ENCODE measurements around the gene BAG5. TPM values are rescaled to one million over a fixed set of nuclear protein-coding genes. Genes with fewer than 3 reads are reported as not detected.

Gene BAG5
- total RNA-seq, 1 experiment from 2014 or later: 27.0 TPM

- TF ChIP-seq REST (IDR thresholded peaks at IDR 0.05; ENCODE audit: low read depth) (no peak), YY1 (IDR thresholded peaks at IDR 0.05; ENCODE audit: extremely low read depth, insufficient replicate concordance, low read depth, low read length) (no peak), CEBPB (IDR thresholded peaks at IDR 0.05; ENCODE audit: low read depth) (no peak)
These were observed 45.3 kb downstream of the BAG5 start (continued) for GRCh38 chr14:103517174-103517566.

GRCh38 chr14:103516426-103517173 lies 45.9 kb downstream of the BAG5 start:
- POLR2A ChIA-PET: no interaction called here
- DNase-seq (ENCODE audit: low read depth, low spot score): no peak
- peaks cover 0 to 12% of the 10 kb centered on the region in 2 experiments; a peak in 3 of 4 replicates for H3K36me3 ChIP-seq (ENCODE audit: control insufficient read depth in 1 of 2, insufficient read depth in 2 of 2, low read length in 2 of 2)
- no peak overlapping the region for H2AFZ ChIP-seq (ENCODE audit: low read depth, low read length, poor library complexity, severe bottlenecking)
- no peak overlapping the region for H3K4me3 ChIP-seq (replicated peaks in 1 of 2; ENCODE audit: low read depth in 1 of 2, low read length in 2 of 2)
- peaks cover 8 to 41% of the 10 kb centered on the region in 2 experiments; a peak in 3 of 4 replicates for H3K4me1 ChIP-seq (ENCODE audit: control insufficient read depth in 1 of 2, insufficient read depth in 2 of 2, low read length in 2 of 2)
- CTCF ChIA-PET: interaction anchor here (3.4 kb wide), 1 partner anchor 30 kb away, joined by 38 read pairs; no protein-coding TSS in a partner anchor
- H3K4me2 ChIP-seq (ENCODE audit: low read length): no peak overlapping the region
- H3K27me3 ChIP-seq (ENCODE audit: insufficient read depth, low read length): no peaks in the 10 kb centered on the region
- ATAC-seq: no peak
- intact Hi-C loops (cut with micrococcal nuclease): no loop called here
- H4K20me1 ChIP-seq (ENCODE audit: insufficient read depth): no peaks in the 10 kb centered on the region; the same call in 1 of the 2 replicates
- no TSS peak for BruUV-seq (replicated peaks)
- H3K79me2 ChIP-seq (ENCODE audit: insufficient read depth, low read length): peaks cover 11% of the 10 kb centered on the region; the same call in 1 of the 2 replicates
- H3K27ac ChIP-seq (ENCODE audit: low read depth, low read length): no peak overlapping the region
- no peaks in the 10 kb centered on the region for H3K9me2 ChIP-seq (ENCODE audit: insufficient read depth)
- H3K9me3 ChIP-seq (ENCODE audit: control insufficient read depth in 1 of 2, insufficient read depth in 1 of 2, low read depth in 1 of 2, low read length in 2 of 2): no peaks in the 10 kb centered on the region
- no peak overlapping the region for H3K9ac ChIP-seq (ENCODE audit: low read length)
- RAD21 ChIA-PET (ENCODE audit: low non-redundant PET in 1 of 2, low total read pairs in 2 of 2, uncharacterized antibody in 2 of 2, unreplicated experiment in 2 of 2): no interaction called here
- TF ChIP-seq SIN3A (IDR thresholded peaks at IDR 0.05; ENCODE audit: low read depth) (no peak), FOSL1 (IDR thresholded peaks at IDR 0.05; ENCODE audit: low read depth) (no peak), RAD21 (IDR thresholded peaks at IDR 0.05; ENCODE audit: low read depth) (no peak), JUND (IDR thresholded peaks at IDR 0.05) (no peak), ELF1 (IDR thresholded peaks at IDR 0.05; ENCODE audit: borderline replicate concordance, low read depth) (no peak), CEBPB (IDR thresholded peaks at IDR 0.05; ENCODE audit: low read depth) (no peak), REST (IDR thresholded peaks at IDR 0.05; ENCODE audit: low read depth) (no peak), SRF (IDR thresholded peaks at IDR 0.05; ENCODE audit: low read depth) (no peak), CBX3 (IDR thresholded peaks at IDR 0.05; ENCODE audit: low read depth) (no peak), ZFX (IDR thresholded peaks at IDR 0.05) (no peak), EZH2 (IDR thresholded peaks at IDR 0.05) (no peak), EZH2phosphoT487 (IDR thresholded peaks at IDR 0.05; ENCODE audit: borderline replicate concordance) (no peak), TCF7L2 (IDR thresholded peaks at IDR 0.05; ENCODE audit: borderline replicate concordance, extremely low read depth, insufficient read depth, insufficient read length) (no peak), ZBTB33 (IDR thresholded peaks at IDR 0.05; ENCODE audit: extremely low read depth, insufficient replicate concordance, low read length) (no peak), EGR1 (IDR thresholded peaks at IDR 0.05; ENCODE audit: low read depth) (no peak)
